IPS-NIHi7 (cell line): ENCODE results near the gene SLC4A3.
"Not testable (repeated sequence)": the region's sequence is repeated elsewhere in the genome, so short reads cannot be mapped to it uniquely, and the experiment has no call there.

Source experiments
- DNase-seq: peaks from one replicate; pipeline ENCODE4 v3.0.0; 2012; ENCODE audit warnings: mixed read lengths; ENCODE audit errors: extremely low spot score

The SLC4A3 gene

DNA sequence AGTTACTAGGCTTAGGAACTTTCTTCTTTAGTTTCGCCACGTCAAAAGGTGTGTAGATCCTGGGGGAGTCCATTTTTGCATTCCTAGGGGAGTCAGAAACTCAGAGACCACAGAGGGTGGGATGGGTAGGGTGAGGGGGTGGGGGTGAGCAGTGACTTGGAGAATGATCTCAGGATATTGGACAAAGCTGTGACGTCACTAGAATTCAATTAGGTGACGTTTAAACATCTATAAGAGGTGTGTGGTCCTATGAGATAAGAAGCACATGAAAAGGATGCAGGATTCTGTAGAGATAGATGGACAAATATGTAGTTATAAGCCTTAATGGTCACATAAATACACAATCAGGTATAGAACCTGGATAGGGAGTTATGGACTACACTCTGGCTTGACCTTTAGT lies 21.5 kb downstream of the SLC4A3 start:
- DNase-seq = no peak

DNA sequence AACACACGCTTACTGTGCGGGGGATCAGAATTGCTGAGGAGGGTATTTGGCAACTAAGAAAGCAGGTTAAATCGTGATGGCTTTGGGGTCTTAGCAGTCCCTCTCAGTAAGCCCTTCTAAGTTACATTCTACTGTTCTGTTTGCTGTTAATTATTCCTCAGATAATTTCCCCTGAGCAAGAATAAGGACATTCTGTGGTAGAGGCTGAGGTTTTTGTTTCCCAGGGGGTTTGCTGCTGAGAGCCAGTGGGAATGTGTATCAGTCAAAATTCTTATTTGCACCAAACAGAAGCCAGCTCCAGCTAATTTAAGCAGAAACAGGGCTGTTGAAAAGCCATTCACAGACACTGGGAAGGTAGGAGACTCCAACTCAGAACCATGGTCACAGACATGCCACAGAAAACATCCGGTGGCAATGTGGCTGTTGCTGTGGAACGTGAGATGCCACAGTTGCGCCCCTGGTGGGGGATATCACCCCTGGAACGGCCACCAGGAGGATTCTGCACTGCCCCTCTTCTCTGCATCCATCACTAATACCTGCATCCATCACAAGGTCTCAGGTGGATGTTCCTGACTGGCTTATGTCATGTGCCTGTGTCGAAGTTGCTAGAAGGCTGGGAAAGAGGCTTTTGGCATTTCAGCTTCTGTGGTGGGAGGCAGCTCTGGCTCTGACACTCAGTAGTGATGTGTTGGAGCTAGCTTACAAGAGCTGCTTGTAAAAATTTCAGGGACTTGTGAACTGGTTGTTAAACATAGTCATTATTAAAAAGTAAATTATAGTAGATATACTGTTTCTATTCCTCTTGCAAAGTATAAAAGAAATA lies 23.2 kb downstream of the SLC4A3 start:
- DNase-seq = no peak

DNA sequence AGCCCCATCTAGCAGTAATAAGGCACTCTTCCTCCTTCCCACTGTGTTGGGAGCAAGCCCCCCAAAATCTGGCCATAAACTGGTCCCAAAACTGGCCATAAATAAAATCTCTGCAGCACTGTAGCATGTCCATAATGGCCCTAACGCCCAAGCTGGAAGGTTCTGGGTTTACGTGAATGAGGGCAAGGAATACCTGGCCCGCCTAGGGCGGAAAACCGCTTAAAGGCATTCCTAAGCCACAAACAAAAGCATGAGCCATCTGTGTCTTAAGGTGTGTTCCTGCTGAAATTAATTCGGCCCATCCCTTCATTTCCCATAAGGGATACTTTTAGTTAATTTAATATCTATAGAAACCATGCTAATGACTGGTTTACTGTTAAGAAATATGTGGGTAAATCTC lies 24.2 kb downstream of the SLC4A3 start:
- not testable (repeated sequence) for DNase-seq

DNA sequence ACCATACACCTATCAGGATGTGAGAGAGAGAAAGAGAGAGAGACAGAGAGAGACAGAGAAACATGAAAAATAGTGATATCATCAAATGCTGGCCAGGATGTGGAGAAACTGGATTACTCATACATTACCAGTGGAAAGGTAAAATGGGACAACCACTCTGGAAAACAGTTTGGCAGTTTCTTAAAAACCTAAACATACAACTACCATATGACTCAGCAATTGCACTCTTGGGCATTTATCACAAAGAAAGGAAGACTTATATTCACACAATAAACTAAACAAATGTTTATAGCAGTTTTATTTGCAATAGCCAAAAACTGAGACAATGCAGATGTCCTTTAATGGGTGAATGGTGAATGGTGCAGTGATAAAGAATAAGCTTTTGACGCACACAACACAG lies 29.1 kb downstream of the SLC4A3 start:
- no peak for DNase-seq

DNA sequence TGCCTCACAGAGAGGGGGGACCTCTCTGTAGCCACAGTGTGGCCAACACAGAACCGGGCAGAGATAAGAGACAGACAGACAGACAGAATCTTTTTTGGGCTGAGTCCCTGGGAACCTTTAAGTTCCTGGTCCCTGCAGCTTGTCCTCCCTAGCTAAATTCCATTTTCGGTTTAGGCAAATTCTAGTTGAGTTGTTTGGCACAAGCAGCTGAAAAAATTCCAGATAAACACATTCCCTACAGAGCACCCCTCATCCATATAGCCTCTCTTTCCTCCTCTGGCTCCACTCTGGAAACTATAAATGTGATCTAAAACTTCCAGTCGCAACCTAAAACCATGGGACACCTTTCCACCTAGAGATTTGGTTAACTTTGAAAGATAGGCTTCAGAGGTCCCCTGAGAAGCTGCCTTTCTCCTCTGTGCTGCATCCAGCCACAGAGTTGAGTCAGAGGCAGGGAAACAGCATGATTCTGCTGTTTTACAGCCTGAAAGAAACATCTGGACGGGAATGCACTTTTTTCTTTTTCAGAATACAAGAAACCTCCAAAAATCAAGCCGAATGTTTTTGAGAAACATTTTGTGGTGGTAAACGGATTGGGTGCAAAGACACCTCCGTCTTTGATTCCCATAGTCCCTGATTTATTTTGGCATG lies 30.9 kb downstream of the SLC4A3 start:
- no peak for DNase-seq

DNA sequence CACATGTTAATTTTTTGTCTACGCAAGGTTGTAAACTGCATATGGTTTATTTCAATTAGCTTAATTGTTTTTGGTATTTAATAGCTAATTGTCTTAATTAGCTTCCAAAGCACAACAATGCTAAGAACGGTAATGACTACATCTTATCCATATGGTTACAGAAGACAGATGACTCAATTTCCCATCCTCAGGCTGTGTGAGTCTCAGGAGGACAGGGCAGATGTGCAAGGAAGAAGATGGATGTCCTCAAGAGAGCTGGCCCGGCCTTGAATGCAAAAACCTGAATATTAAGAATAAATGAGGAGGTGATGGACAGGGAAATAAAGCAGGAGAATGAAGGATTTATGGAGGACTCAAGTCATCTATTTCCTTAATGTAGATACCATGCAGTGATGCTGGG lies 31.4 kb downstream of the SLC4A3 start:
- DNase-seq = no peak

DNA sequence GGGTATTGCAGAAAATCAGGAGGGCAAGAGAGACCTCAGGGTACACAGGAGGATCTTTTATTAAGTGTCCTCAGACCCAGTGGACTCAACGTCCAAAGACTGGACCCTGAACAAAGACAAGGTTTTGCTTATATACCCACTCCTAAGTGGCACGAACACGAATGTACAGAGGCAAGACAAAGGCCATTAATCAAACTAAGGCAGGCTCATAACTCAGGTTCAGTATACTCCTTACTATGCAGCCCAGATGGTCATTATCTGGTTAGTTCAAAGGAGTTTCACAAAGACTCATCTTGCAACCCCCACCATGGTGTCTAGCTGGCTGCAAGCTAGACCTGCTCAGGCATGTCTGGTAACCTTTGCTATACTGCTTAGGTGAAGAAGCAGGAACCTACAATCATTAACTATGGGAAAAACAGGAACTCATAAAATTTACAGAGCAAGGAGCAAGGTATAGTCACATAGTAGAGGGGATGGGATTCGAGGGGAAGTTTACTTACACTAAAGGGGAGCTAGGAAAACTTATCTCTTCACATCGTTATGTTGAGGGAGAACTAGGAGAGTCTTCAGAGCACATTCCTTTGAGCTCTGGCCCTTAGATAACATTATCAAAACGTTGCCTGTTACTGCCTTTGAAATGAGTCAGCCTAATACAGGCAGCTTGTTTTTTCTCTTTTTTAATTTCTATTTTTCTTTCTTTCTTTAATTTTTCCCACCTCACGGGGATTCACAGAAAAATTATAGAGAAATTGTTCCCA lies 33.9 kb downstream of the SLC4A3 start:
- DNase-seq = no peak

DNA sequence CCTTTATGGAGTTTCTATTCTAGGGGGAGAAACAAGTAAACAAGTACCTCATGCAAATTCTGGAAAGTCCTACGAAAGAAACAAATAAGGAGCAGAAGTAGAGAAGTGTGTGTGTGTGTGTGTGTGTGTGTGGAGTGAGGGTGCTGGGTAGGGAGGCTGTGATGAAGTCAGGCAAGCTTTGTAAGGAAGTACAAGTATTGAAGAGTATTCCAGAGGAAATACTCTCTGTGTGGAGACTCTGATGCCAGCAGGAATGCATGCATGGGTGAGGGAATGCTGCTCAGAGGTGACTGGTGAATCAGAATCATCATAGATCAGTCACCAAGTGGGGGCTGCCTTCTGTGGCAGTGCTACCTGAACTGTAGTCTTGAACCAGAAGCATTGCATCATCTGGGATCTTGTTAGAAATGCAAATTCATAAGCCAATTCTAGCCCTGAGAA lies 34.5 kb downstream of the SLC4A3 start:
- DNase-seq = no peak

DNA sequence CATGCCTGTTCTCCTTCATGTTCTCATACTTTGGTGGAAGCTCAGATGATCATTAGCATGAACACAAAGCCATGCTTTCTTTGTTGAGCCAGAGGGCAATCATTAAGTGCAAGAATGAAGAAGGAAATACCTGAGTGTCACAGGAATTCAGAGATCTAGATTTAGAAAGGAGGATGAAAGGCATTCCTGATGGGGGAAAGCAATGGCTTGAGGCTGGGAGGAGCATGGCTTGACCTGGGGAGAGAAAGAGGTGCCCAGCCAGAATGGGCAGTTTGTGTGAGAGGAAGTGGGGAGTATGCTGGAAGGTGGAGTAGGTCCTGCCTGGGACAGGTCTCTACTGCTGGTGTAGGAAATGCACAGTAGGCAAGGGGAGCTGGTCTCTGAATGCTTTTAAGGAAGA lies 35.1 kb downstream of the SLC4A3 start:
- no peak for DNase-seq

DNA sequence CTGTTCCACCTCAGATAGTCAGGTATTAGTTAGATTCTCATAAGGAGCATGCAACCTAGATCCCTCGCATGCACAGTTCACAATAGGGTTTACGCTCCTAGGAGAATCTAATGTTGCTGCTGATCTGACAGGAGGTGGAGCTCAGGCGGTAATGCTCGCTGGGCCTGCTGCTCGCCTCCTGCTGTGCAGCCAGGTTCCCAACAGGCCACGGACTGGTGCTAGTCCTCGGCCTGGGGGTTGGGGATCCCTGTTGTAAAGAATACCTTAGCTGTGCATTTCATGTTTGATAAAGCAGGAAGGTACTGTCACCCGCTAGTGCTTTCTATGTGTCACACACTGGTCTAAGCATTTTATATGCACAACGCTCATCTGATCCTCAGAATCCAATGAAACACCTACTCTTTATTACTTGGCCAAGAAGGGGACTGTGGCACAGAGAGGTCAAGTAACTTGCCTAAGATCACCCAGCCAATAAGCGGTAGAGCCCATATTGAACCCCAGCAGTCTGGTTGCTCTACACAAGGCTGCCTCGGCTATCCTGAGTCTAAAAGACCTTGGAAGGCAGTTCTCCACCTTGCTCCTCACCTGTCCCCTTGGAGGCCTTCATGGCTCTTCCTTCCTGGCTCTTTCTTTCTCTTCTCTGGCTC lies 35.8 kb downstream of the SLC4A3 start:
- no peak for DNase-seq

DNA sequence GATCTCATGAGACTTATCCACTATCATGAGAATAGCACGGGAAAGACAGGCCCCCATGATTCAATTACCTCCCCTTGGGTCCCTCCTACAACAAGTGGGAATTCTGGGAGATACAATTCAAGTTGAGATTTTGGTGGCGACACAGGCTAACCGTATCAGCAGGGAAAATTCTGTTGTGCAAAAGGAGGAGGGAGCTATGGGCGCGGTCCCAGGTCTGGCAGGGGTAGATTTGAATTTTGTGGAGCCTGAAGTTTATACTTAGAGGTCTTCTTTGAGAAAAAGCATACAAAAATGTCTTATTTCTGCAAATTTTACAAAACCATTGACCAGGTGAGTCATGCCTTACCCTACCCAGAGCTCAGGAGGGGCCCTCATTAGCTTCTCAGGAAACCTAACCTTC lies 36.6 kb downstream of the SLC4A3 start:
- no peak for DNase-seq

DNA sequence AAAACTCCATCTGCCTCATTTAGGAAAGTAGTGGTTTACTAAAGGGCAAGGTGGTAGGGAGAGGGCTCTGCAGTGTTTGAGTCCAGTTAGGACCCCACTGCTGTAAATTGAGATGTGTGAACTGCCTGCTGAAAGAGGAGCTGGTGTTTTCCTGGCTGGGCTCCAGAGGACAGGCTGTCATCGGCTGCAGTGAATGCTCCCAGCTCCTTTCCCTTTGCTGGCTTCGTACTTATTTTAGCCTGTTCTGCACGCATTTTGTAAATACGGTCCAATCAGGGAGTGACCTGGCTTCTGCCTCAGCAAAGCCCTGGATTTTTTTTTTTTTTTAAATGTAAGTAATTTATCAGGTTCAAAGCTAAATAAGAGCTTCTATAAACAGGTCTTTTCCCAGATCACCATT lies 37.5 kb downstream of the SLC4A3 start:
- DNase-seq = no peak

DNA sequence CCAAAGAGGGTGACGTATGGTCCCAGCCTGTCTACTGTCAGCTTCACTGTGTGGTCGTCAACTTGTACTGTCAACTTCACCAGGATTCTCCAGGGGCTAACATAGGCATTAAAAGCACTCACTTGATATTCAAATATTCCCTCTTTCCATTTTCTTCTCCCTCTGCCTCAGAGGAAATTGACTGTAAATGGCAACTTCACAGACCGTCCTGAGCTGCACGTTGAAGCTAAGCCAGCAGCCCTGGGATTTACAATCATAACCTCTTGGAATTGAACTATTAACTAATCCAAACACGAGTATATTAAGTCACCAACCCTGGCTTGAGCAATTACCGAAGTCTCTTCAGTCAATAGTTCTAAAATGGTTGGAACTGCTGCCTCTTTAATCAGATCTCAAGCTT lies 38.5 kb downstream of the SLC4A3 start:
- no peak for DNase-seq

DNA sequence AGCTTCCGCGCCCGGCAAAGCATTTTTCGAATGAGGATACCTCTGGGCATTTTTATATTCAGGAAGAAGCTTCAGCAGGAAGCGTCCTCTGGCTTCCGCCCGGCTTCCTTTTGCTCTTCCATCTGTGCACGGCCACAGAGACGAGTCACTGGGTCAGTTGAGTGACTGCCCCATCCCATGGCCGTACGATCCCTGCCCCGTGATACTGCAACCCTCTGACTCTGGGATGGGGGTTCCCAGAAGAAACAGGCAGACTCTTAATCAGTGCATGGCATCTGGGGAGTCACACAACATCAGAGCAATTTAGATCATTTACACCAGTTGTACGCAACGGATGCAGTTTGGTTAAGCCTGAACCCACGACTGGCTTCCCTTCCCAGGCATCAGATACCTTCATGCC lies 40.9 kb downstream of the SLC4A3 start:
- DNase-seq = no peak

DNA sequence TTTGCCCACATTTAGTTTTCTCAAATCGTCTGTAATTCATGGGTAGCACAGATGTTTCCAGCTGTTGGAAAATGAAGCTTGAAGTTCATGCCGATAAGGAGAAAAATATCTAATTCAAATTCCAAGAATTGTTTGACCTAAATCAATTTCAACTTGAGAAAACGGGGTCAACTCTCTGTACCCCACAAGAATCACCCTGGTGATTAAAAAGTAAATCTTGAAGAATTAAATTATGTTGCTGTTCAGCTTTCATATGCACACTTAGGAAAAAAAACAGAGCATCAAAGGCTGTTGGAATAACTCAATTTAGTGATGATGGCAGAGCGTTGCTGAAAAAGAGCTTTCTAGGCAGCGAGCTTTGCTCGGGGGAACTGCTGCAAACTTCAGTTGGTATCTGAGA lies 43.0 kb downstream of the SLC4A3 start:
- no peak for DNase-seq

DNA sequence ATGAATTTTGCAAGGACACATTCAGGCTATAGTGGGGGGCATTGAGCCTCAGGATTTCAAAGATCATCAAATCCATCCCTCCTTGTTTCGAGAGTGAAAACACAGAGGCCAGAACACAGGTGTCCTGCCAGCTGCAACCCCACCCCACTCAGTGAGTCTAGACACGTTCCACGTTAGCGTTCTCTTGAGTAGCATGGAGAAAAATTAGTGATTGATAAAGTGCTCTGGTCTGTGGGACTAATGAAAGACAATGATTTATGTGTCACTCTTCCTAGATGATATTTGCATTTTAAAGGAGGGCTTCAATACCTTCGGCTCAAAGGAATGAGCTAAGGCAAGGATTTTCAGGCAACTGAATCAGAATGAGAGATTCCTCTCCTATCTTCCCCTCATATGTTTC lies 43.8 kb downstream of the SLC4A3 start:
- DNase-seq = no peak

DNA sequence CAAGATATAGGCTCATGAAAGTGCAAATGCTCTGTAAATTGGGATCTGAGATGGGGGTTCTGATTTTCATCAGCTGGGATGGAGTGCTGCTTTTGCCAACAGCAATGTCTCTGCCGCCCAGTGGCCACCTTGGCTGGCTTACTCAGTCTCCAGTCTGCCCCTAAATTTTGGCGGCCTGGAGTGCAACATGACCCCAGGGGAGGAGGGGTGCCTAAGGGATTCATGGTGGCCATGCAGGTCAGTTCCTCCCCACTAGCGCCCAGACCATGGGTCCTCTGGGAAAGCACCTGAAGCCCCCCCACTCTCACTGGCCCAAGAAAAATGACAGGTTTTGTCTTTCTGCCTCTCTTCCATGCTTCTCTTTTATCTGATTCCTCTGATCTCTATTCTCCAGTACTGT lies 45.0 kb downstream of the SLC4A3 start:
- no peak for DNase-seq

DNA sequence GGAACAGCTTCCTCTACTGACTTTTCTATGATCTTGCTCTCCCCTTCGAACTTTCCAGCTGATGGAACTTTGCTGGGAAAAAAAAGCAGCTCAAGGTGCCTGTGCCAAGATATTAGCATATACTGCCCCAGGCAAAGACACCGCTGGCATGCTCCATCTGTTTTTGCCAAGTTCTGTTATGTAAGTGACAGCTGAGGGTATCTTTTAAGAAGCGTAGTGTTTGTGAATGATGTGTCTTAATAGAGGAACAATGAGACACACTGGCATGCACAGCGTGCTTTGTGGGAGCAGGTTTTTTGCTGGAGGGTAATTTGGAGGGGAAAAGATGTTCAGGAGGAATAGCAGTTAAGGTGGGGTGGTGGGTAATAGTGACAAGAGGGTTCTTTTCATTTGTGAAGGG lies 47.8 kb downstream of the SLC4A3 start:
- DNase-seq = no peak

DNA sequence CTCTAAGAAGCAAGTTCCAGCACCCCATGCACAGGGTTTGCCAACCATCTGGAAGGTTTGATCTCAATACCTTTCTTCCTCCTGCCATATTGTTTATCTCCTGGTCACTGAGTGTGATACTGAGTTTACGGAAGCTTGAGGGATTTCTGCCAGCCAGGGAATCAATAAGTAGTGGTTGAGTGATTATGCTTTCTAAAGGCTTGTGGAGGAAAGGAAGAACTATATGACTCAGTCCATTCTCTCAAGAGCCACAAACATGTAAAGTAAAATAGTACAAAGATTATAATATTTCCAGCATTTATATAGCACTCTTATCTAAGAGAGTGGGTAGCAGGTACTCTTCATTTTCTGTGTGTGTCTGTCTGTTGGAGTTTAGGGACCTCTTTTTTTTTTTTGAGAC lies 49.2 kb downstream of the SLC4A3 start:
- DNase-seq = no peak

DNA sequence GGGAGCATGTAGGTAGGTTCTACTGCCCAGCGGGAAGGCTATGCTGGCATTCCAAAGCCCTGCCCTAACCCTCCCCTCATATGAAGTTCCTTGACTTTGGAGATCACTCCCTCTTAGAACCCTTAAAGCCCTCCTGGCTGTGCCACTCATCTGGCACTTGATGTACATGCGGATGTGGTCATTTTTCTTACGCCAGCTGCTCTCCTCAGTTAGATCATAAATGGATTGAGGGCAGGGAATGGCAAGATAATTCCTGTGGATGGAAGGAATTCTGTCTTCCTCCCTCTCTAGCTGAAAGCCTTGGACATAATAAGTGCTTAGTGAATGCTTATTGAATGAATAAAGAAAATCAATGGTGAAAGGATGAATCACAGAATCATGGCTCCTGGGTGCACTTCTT lies 51.6 kb downstream of the SLC4A3 start:
- no peak for DNase-seq

DNA sequence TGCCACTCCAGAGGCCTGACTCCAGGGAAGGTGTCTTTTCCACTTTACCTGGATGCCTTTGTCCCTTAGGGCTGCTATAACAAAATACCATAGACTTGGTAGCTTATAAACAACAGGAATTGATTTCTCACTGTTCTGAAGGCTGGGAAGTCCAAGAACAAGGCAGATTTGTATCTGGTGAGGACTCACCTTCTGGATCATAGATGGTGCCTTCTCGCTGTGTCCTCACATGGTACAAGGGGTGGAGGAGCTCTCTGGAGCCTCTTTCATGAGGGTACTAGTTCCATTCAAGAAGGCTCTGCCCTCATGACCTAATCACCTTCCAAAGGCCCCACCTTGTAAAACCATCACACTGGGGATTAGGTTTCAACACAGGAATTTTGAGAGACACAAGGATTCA lies 52.1 kb downstream of the SLC4A3 start:
- DNase-seq = no peak

DNA sequence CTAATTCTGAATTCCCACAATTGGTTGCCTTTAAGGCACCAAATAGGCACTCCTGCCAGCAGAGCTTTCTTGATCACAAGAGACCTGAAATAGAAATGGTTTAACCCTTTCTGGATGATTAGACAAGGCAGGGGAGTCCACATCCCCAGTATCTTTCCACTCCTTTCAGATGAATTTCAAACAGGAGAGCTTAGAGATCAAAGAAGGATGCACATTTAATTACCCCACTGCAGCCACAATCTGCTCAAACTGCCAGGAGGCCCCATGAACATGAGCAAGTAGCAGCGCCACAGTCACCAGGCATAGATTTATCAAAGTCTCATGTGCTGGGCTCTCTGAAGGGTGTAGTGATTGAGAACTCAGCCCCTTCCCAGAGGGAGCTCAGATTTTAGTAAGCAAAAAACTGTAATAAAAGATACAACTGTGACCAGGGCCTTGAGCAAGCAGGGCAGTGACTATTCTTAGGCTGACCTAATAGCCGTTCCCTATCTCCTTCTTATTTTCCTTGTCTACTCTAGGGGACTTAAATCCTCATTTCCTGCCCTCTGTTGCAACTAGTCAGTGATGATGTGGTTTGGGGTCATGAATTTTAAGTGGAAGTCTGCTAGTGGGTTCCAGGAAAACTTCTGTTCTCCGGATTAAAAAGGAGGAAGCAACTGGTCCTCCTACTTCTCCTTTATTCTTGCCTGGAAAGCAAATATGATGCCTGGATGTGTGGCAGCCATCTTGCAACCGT lies 53.7 kb downstream of the SLC4A3 start:
- DNase-seq = no peak
